CD4-positive, alpha-beta T cell treated with Interleukin-6 at 100 ng/mL for 8 hours (primary cell): Measurements from ENCODE around the gene BCL7B.
A peak's percentile ranks its signal among the peaks of the same experiment; 100 is the strongest.
"Not testable (repeated sequence)": the region's sequence is repeated elsewhere in the genome, so short reads cannot be mapped to it uniquely, and the experiment has no call there.

Experiments used
- DNase-seq: peaks from one replicate; pipeline ENCODE4 v3.0.0-alpha.2; 2020; ENCODE audit warnings: mixed read lengths, low spot score

Gene BCL7B

DNA sequence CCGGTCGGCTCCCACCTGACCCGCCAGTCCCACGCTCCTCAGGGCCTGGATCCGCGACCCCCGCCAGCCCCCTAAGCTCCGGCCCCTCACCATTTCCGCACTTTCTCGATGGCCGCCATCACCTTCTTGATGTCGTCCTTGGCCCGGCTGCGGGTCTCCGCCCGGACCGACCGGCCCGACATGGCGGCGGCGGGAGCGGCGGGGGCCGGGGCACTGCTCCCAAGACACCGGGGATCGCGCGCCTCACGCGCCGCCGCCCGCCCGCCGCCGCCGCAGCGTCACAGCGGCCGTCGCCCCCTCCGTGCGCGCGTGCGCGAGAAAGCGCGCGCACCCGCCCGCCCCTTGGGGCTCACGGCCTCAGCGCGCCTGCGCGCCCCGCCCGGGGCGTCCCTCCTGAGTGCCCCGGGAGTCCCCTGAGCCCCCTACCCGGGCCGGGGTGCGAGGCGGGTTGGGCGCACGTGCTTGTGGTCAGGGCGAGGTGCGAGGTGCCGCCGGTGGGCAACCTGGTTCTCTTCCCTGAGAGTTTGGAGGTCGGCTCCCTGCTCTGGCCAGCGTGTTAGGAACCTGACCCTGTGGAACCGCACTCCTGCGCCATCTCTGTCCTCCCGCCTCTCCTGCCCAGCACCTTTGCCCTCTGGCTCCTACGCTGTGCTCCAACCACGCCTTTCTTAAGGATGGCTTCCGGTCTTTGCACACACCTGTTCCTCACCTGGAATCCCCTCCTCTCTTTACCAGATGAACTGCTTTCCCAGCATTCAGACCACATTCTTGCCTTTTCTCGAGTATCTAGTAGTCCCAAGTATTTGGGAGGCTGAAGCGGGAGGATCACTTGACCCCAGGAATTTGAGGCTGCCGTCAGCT, at the start of gene BCL7B:
BCL7B (minus strand) TSS at position 294 of the 861 bp plus-strand sequence; CDS start at position 182, 112 bp downstream.
- peak; percentile 72 for DNase-seq

GRCh38 chr7:73605601-73606220, 48.2 kb upstream of the BCL7B start:
- no peak for DNase-seq

- DNase-seq = no peak
Measured at GRCh38 chr7:73602721-73603651, 45.5 kb upstream of the BCL7B start.

GRCh38 chr7:73599916-73600315, 42.4 kb upstream of the BCL7B start:
- no peak for DNase-seq

DNA sequence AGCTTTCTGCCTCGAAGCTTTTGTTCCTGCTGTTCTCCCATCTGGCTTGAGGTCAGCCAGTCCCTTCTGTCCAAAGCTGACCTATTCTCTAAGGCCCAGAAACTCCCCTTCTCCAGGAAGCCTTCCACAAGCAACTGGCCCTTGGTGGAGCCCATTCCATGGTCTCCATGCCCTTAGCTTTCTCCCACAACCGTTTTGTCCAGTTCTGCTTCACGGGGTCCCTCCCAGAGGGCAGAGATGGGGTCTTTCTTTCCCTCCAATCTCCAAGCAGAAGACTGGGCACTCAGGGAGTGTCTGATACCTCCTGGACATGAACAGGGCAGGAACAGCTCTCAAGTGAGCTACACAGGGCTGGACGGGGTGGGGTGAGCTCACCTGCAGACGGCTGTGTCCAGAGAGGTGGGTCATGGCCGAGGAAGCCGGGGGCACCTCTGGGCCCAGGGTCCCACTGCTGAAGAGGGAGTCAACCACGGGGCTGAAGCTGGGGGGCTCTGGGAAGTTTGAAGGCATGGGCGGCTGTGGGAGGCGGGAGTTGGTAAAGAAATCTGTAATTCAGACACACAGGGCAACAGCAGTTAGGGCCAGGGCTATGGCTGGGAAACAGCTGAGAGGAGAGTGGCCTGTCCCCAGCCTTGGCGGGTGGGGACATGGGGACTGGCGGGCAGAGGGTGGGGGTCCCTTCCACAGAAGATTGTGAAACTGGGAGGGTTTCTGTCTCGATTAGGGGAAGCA, 41.8 kb upstream of the BCL7B start:
- DNase-seq = no peak

DNA sequence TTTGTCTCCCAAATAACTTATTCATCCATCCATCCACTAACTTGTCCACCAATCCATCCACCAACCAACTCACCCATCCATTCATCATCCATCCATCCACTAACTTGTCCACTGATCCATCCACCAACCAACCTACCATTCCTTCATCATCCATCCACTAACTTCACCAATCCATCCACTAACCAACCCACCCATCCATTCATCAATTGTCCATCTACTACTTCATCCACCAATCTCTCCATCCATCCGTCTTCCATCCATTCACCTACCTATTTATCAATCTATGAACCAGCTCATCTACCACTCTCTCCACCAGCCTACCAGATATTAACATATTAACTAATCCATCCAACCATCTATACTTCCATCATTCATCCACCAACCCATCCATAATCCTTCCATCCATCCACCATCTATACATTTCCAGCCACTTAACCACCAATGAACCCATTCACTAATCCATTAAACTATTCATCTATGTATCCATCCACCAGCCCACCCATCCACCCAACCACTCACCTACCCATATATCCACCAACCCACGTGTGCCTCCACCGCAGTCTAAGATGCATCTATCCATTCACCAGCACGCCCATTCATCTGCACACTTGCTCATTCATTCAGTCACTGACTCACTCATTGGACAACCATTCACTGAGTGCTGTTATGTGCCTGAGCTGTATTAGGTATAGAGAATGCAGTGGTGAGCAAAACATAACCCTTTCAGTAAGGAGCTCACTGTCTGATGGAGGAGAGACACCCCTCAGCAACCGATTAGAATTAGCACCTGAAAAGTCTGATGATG, 40.7 kb upstream of the BCL7B start:
- no peak for DNase-seq

DNA sequence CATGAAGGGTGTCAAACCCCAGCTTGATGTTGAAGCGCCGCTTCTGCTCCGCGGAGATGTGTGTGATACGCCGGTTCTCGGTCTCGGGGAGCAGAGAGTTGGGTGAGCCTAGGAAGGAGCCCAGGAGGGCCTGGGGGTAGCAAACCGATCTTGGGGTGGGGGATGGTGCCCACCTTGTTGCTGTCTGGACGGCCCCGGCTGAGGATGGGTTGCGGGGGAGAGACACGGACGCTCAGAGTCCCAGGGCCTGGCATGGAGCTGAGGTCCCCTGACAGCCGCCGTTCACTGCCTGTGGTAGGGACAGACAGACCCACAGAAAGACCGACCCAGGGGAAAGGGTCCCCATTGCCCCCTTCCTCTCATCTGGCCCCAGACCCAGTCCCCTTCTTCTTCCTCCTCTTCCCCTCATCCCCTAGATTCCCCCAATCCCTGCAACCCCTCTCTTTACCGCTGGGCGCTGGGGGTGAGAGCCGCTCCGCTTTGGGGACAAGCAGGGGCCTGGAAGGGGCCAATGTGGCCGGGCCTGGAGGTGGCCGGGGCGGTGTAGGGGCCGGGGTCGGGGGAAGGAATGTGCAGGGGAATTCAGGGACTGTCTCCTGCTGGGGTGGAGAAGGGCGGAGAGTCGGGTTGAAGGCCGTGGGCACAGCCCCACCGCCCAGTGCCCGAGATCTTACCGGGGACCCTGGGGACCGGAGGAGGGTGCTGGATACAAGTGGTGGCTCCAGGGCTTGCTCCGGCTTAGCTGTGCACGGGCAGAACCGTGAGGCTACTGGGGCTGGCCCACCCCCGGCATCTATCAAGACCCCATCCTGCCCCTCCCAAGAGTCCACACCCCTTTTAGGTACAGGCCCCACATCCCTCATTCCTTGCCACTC, 38.9 kb upstream of the BCL7B start:
- DNase-seq = no peak

DNA sequence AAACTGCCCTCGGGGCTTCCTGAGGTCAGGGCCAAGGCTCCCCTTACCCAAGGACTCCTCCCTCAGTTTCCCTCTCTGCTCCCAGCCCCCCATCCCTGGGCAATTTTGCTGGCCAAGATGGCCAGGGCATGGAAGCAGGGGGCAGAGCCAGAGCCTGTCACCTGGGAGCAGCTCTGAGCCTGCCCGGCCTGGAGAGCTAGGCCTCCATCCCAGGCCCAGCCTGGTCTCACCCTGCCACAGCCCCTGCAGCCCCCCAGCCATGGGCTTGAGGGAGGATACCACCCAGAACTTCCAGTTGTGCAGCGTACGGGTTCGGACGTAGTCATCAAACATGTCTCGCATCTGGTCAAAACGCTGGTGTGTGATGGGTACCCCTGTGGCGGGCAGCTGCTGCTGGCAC, 37.9 kb upstream of the BCL7B start:
- no peak for DNase-seq

DNA sequence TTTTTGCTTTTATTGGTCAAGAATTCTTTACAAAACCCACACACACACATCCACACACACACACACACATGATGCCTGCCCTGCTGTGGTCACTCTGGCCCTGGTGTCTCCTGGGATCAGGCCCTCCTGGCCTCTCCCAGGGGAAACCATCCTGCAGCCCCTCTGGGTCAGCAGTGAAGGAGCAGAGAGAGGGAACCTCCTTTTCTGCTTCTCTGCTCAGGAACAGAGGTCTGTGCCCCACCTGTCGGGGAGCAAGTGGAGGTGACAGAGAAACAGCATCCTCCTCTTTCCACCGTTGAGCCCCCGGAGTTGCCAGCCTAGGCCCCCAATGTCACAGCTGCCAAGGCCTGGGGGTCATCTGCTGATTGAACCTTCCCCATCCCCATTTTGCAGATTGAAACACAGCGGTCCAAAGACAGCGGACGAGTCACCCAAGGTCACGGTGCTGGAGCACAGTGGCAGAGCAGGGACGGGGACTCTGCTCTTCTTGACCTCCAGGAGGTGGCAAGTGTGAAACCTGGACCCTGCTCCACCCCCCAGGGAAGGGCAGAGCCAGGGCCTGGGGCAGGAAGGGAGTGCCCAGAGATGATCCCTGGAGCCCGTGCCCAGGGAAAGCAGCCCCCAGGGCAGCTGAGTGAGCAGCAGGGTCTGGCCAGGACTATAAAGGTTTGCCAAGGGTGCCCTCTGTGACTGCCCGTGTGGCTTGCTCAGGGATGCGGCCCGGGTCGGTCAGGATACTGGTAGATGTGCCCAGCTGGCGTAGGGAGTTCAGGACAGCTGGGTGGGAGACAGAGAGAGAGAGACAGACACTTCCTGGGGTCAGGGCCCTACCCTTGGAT, 35.9 kb upstream of the BCL7B start:
- DNase-seq = no peak

- no peak for DNase-seq
Measured at GRCh38 chr7:73586911-73587310, 29.4 kb upstream of the BCL7B start.

GRCh38 chr7:73585196-73585595, 27.7 kb upstream of the BCL7B start:
- DNase-seq = no peak

- DNase-seq = no peak
Measured at GRCh38 chr7:73582664-73583202, 25.2 kb upstream of the BCL7B start.

GRCh38 chr7:73581006-73581405, 23.5 kb upstream of the BCL7B start:
- DNase-seq = not testable (repeated sequence)

- DNase-seq = peak; percentile 98
Measured at GRCh38 chr7:73578342-73579128, 21.0 kb upstream of the BCL7B start, which contains the start of gene TBL2. Gene TBL2 (minus strand): TSS chr7:73578579. CDS start chr7:73578549, 30 bp downstream.

GRCh38 chr7:73577627-73578341, 20.3 kb upstream of the BCL7B start:
- DNase-seq = no peak

GRCh38 chr7:73573791-73574190, 16.3 kb upstream of the BCL7B start:
- DNase-seq = no peak

DNA sequence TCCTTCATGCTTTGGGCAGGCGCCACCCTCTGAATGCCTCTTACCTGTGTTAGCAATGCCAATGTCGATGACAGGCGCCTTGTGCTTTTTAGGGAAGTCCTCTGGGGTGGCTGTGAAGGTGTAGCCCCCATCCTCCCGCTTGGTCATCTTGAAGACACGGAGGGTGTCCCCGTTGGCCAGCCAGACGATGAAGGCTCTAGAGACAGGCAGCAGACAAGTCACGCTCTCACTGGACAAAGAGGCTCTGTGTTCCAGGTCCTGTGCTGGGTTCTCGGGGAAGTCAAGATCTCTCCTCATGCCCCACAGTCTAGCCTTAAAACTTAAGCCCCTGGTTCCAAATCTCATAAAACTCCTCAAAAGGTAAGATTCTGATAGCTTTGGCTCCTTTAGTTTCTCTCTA, 15.8 kb upstream of the BCL7B start:
- DNase-seq = no peak
